Common myeloid progenitor, CD34-positive (primary cell): Measurements from ENCODE around the gene IFI44.

Experiments used
- CTCF ChIA-PET: fragments of 350-600 bp; sonication (Branson Sonifier 250); formaldehyde crosslinking; loops from one replicate; lab custom pipeline; 2021; ENCODE audit warnings: antibody characterized with exemption; lab: Charles Lee
- POLR2A ChIA-PET: fragments of 350-600 bp; sonication (Branson Sonifier 250); formaldehyde crosslinking; loops from one replicate; lab custom pipeline; 2021; ENCODE audit warnings: antibody characterized with exemption; lab: Charles Lee
- DNase-seq, 3 donors: peaks; one replicate each; pipeline versions ENCODE4 v3.0.0 to v3.0.0-alpha.2; 2013
- H3K27ac ChIP-seq, 2 experiments: 1 replicate in 1 of 2; 2 replicates in 1 of 2; pipeline ENCODE4 v1.7.0; 2013; ENCODE audit warnings: inconsistent platforms in 2 of 2, low read length in 2 of 2, mild to moderate bottlenecking in 2 of 2, low read depth in 1 of 2, moderate library complexity in 1 of 2; ENCODE audit not compliant: severe bottlenecking in 2 of 2, insufficient read depth in 1 of 2, poor library complexity in 1 of 2
- H3K27me3 ChIP-seq, 5 experiments: replicated peaks in 2 of 5; 1 replicate in 3 of 5; 2 replicates in 2 of 5; pipeline versions ENCODE4 v1.6.1 to v1.7.0; 2013; ENCODE audit warnings: low read length in 4 of 5, mild to moderate bottlenecking in 2 of 5, moderate library complexity in 2 of 5, inconsistent platforms in 1 of 5; ENCODE audit not compliant: insufficient read depth in 5 of 5, control insufficient read depth in 4 of 5
- H3K36me3 ChIP-seq, 4 experiments: 1 replicate in 2 of 4; 2 replicates in 2 of 4; pipeline versions ENCODE4 v1.6.1 to v1.7.0; 2013; ENCODE audit warnings: low read length in 3 of 4, control low read depth in 1 of 4, mild to moderate bottlenecking in 1 of 4; ENCODE audit not compliant: control insufficient read depth in 4 of 4, insufficient read depth in 4 of 4
- H3K4me1 ChIP-seq, 4 experiments: 1 replicate in 3 of 4; 2 replicates in 1 of 4; pipeline versions ENCODE4 v1.6.1 to v1.7.1; 2013; ENCODE audit warnings: low read length in 3 of 4, mild to moderate bottlenecking in 3 of 4, control low read depth in 1 of 4, inconsistent platforms in 1 of 4, moderate library complexity in 1 of 4; ENCODE audit not compliant: control insufficient read depth in 4 of 4, insufficient read depth in 4 of 4; ENCODE audit errors: control extremely low read depth in 1 of 4
- H3K4me3 ChIP-seq, 7 experiments: 1 replicate in 4 of 7; 2 replicates in 3 of 7; pipeline versions ENCODE4 v1.5.1 to v1.7.0; 2013; ENCODE audit warnings: mild to moderate bottlenecking in 7 of 7, low read length in 6 of 7, moderate library complexity in 6 of 7, inconsistent platforms in 2 of 7, low read depth in 2 of 7, control low read depth in 1 of 7; ENCODE audit not compliant: insufficient read depth in 4 of 7, control insufficient read depth in 1 of 7; ENCODE audit errors: extremely low read depth in 1 of 7
- H3K9me3 ChIP-seq, 5 experiments: 1 replicate in 4 of 5; 2 replicates in 1 of 5; pipeline versions ENCODE4 v1.6.1 to v1.7.1; 2013; ENCODE audit warnings: low read length in 4 of 5, mild to moderate bottlenecking in 2 of 5, inconsistent platforms in 1 of 5, low read depth in 1 of 5, moderate library complexity in 1 of 5; ENCODE audit not compliant: control insufficient read depth in 4 of 5, insufficient read depth in 2 of 5; ENCODE audit errors: control extremely low read depth in 1 of 5
- WGBS: methylation state at CpG from one replicate; pipeline ENCODE4 v1.1.5; 2013; ENCODE audit not compliant: insufficient coverage; 5-methylcytosine and 5-hydroxymethylcytosine counted together

IFI44 gene

GRCh38 chr1:78622548-78622947, 27.1 kb upstream of the IFI44 start:
- Histone ChIP-seq H3K9me3 (no peaks in the 10 kb centered on the region), H3K4me3 (no peak overlapping the region), H3K27ac (no peak overlapping the region), H3K36me3 (no peaks in the 10 kb centered on the region), H3K4me1 (peaks cover 0 to 17% (median 7%) of the 10 kb centered on the region in 4 experiments), H3K27me3 (no peaks in the 10 kb centered on the region)
- CTCF ChIA-PET: interaction anchor here (0.7 to 2.1 kb wide), 4 partner anchors 9 to 61 kb away, joined by 3 to 6 read pairs (median 4); no protein-coding TSS in a partner anchor
- DNase-seq: no peak
- 78% methylated on average over 3 of the region's 4 CpGs for WGBS
- POLR2A ChIA-PET: no interaction called here

- POLR2A ChIA-PET: no interaction called here
- Histone ChIP-seq H3K36me3 (no peaks in the 10 kb centered on the region), H3K27ac (no peak overlapping the region), H3K27me3 (no peaks in the 10 kb centered on the region), H3K4me1 (peaks cover 0 to 14% (median 7%) of the 10 kb centered on the region in 4 experiments), H3K9me3 (no peaks in the 10 kb centered on the region), H3K4me3 (no peak overlapping the region)
- CTCF ChIA-PET: interaction anchor here (1.1 to 2.1 kb wide), 2 partner anchors 10 to 20 kb away, joined by 3 to 6 read pairs; no protein-coding TSS in a partner anchor
- 90% methylated on average over 2 of the region's 7 CpGs for WGBS
- DNase-seq: no peak
Measured at GRCh38 chr1:78624035-78624434, 25.6 kb upstream of the IFI44 start.

- Histone ChIP-seq H3K9me3 (no peaks in the 10 kb centered on the region), H3K36me3 (no peaks in the 10 kb centered on the region), H3K27ac (no peak overlapping the region), H3K4me1 (no peaks in the 10 kb centered on the region), H3K27me3 (no peaks in the 10 kb centered on the region), H3K4me3 (no peak overlapping the region)
- POLR2A ChIA-PET: interaction anchor here (0.6 kb wide), 1 partner anchor 34 kb away, joined by 3 read pairs; no protein-coding TSS in a partner anchor
- CTCF ChIA-PET: interaction anchor here (1.1 to 1.8 kb wide), 4 partner anchors 10 to 50 kb away, joined by 3 to 6 read pairs (median 5); no protein-coding TSS in a partner anchor
- WGBS: no CpG with 5 or more reads among the region's 1 CpG
- DNase-seq: no peak
Measured at GRCh38 chr1:78627321-78627720, 22.3 kb upstream of the IFI44 start.

- H3K27ac ChIP-seq: no peak overlapping the region
- H3K27me3 ChIP-seq: no peaks in the 10 kb centered on the region
- WGBS: no CpG with 5 or more reads among the region's 2 CpGs
- no peaks in the 10 kb centered on the region for H3K4me1 ChIP-seq
- no peaks in the 10 kb centered on the region for H3K36me3 ChIP-seq
- no peaks in the 10 kb centered on the region for H3K9me3 ChIP-seq
- POLR2A ChIA-PET: no interaction called here
- no peak overlapping the region for H3K4me3 ChIP-seq
- CTCF ChIA-PET: no interaction called here
- DNase-seq: no peak
Measured at GRCh38 chr1:78630600-78630999, 19.0 kb upstream of the IFI44 start.

- no peak overlapping the region for H3K4me3 ChIP-seq
- no peaks in the 10 kb centered on the region for H3K9me3 ChIP-seq
- WGBS: 90% methylated on average over 1 of the region's 4 CpGs
- ChIA-PET POLR2A (no interaction called here), CTCF (interaction anchor here (1.1 kb wide), 1 partner anchor 43 kb away, joined by 3 read pairs; no protein-coding TSS in a partner anchor)
- no peak overlapping the region for H3K27ac ChIP-seq
- H3K4me1 ChIP-seq: no peaks in the 10 kb centered on the region
- H3K27me3 ChIP-seq: no peaks in the 10 kb centered on the region
- no peak for DNase-seq
- H3K36me3 ChIP-seq: no peaks in the 10 kb centered on the region
Measured at GRCh38 chr1:78633209-78633608, 16.4 kb upstream of the IFI44 start.

- CTCF ChIA-PET: interaction anchor here (1.4 kb wide), 1 partner anchor 23 kb away, joined by 3 read pairs; no protein-coding TSS in a partner anchor
- H3K27ac ChIP-seq: no peak overlapping the region
- WGBS: no CpG with 5 or more reads among the region's 1 CpG
- peaks cover 0 to 4% (median 2%) of the 10 kb centered on the region in 5 experiments for H3K9me3 ChIP-seq
- H3K4me1 ChIP-seq: peaks cover 0 to 5% (median 2%) of the 10 kb centered on the region in 4 experiments
- no peaks in the 10 kb centered on the region for H3K27me3 ChIP-seq
- DNase-seq: no peak
- H3K4me3 ChIP-seq: no peak overlapping the region
- peaks cover 0 to 2% (median 0%) of the 10 kb centered on the region in 4 experiments for H3K36me3 ChIP-seq
- POLR2A ChIA-PET: no interaction called here
Measured at GRCh38 chr1:78640462-78640861, 9.2 kb upstream of the IFI44 start.

- Histone ChIP-seq H3K27ac (no peak overlapping the region), H3K36me3 (peaks cover 0 to 2% (median 0%) of the 10 kb centered on the region in 4 experiments), H3K9me3 (peaks cover 0 to 4% (median 2%) of the 10 kb centered on the region in 5 experiments), H3K4me3 (no peak overlapping the region), H3K4me1 (peaks cover 0 to 15% (median 12%) of the 10 kb centered on the region in 4 experiments), H3K27me3 (no peaks in the 10 kb centered on the region)
- DNase-seq: no peak
- CTCF ChIA-PET: no interaction called here
- POLR2A ChIA-PET: no interaction called here
- WGBS: 97% methylated on average over 4 of the region's 4 CpGs
Measured at GRCh38 chr1:78641558-78641957, 8.1 kb upstream of the IFI44 start.
